Breast epithelium (tissue), 3 donors: ENCODE data around the gene REX1BD.

Source experiments
- CTCF ChIP-seq, 3 donors: fragments of 450-650 bp; IDR thresholded peaks; one replicate each; pipeline ENCODE4 v1.5.1; 2016 to 2017; ENCODE audit warnings: antibody characterized with exemption in 3 of 3, mild to moderate bottlenecking in 3 of 3, moderate library complexity in 3 of 3
- POLR2A ChIP-seq: fragments of 450-650 bp; IDR thresholded peaks from one replicate; pipeline ENCODE4 v1.6.1; 2016; ENCODE audit warnings: antibody characterized with exemption, mild to moderate bottlenecking, moderate library complexity
- POLR2AphosphoS5 ChIP-seq, 3 donors: sonication (generic); formaldehyde crosslinking; IDR thresholded peaks; one replicate each; pipeline ENCODE4 v1.6.1; 2017; ENCODE audit warnings: antibody characterized with exemption in 3 of 3

- no peak for TF ChIP-seq POLR2A
- no peak for TF ChIP-seq CTCF (IDR thresholded peaks at IDR 0.05)
- no peak for TF ChIP-seq POLR2AphosphoS5 (IDR thresholded peaks at IDR 0.05)
Observed at GRCh38 chr19:18620311-18620710, 31.7 kb downstream of the REX1BD start.
